Hepatocyte (in vitro differentiated cells): ENCODE results near the gene CLSTN1.

Experiments
- EZH2 ChIP-seq: fragments of 200-600 bp; sonication (generic); IDR thresholded peaks from 2 replicates; pipeline ENCODE4 v1.6.1; 2016; ENCODE audit warnings: antibody characterized with exemption, mild to moderate bottlenecking, borderline replicate concordance
- EZH2phosphoT487 ChIP-seq: fragments of 200-600 bp; sonication (generic); IDR thresholded peaks from one replicate; pipeline ENCODE4 v1.6.1; 2018; ENCODE audit warnings: antibody characterized with exemption, mild to moderate bottlenecking, low read depth, moderate library complexity; ENCODE audit not compliant: unreplicated experiment, severe bottlenecking
- TF ChIP-seq, protein P1 (sequence below): fragments of 200-600 bp; sonication (generic); IDR thresholded peaks from 2 replicates; pipeline ENCODE4 v1.5.1; 2016; ENCODE audit warnings: antibody characterized with exemption, mild to moderate bottlenecking; ENCODE audit not compliant: poor library complexity

DNA sequence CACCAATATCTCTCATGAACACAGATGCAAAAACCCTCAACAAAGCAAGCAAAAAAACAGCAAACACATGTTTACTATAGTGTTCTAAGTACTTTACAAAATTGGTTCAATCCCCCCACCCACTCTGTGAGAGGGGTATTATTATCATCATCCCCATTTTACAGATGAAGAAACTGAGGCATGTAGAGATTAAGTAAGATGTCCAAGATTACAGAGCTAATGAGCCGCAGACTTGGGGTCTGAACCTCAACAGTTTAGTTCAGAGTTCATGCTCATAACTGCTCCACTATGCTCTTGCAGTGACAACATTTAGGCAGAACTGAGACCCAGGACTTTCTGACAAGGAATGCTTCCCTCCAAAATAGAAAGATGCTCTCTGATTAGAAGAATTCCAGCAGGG is 21.9 kb downstream of the CLSTN1 start:
- TF ChIP-seq, protein P1, sequence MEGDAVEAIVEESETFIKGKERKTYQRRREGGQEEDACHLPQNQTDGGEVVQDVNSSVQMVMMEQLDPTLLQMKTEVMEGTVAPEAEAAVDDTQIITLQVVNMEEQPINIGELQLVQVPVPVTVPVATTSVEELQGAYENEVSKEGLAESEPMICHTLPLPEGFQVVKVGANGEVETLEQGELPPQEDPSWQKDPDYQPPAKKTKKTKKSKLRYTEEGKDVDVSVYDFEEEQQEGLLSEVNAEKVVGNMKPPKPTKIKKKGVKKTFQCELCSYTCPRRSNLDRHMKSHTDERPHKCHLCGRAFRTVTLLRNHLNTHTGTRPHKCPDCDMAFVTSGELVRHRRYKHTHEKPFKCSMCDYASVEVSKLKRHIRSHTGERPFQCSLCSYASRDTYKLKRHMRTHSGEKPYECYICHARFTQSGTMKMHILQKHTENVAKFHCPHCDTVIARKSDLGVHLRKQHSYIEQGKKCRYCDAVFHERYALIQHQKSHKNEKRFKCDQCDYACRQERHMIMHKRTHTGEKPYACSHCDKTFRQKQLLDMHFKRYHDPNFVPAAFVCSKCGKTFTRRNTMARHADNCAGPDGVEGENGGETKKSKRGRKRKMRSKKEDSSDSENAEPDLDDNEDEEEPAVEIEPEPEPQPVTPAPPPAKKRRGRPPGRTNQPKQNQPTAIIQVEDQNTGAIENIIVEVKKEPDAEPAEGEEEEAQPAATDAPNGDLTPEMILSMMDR = no peak
- TF ChIP-seq EZH2 = no peak
- no peak for TF ChIP-seq EZH2phosphoT487
